WTC11 (cell line): ENCODE results near the gene RAX2.

Experiments
- CBFB ChIP-seq: sonication (generic); formaldehyde crosslinking; IDR thresholded peaks from 2 replicates; pipeline ENCODE4 v1.8.1; 2022; ENCODE audit warnings: mild to moderate bottlenecking, low read depth, missing genetic modification reagents
- CTCF ChIP-seq: fragments of 200-600 bp; IDR thresholded peaks from 2 replicates; pipeline ENCODE4 v1.8.0; 2022; ENCODE audit warnings: antibody characterized with exemption
- JUN ChIP-seq: sonication (generic); formaldehyde crosslinking; IDR thresholded peaks from 2 replicates; pipeline ENCODE4 v1.8.0; 2023; ENCODE audit warnings: mild to moderate bottlenecking, missing genetic modification reagents
- MYBL2 ChIP-seq: sonication (generic); formaldehyde crosslinking; IDR thresholded peaks from 2 replicates; pipeline ENCODE4 v1.8.1; 2023; ENCODE audit warnings: mild to moderate bottlenecking, moderate library complexity, missing genetic modification reagents
- PRDM15 ChIP-seq: sonication (generic); formaldehyde crosslinking; IDR thresholded peaks from 2 replicates; pipeline ENCODE4 v1.8.0; 2022; ENCODE audit warnings: missing genetic modification reagents
- SP1 ChIP-seq: sonication (generic); formaldehyde crosslinking; conservative IDR thresholded peaks from 2 replicates; pipeline ENCODE4 v1.8.1; 2022; ENCODE audit warnings: missing genetic modification reagents

- TF ChIP-seq JUN (no peak), SP1 (no peak), CTCF (no peak), CBFB (no peak), PRDM15 (CRISPR knock-in tag) (no peak), MYBL2 (CRISPR knock-in tag) (no peak)
These were observed 48.0 kb upstream of the RAX2 start for GRCh38 chr19:3819989-3820388.
